H9 (cell line): Measurements from ENCODE around the gene ITPR1. TPM values are rescaled to one million over a fixed set of nuclear protein-coding genes. Genes with fewer than 3 reads are reported as not detected.

Source experiments
- DNase-seq: peaks from one replicate; pipeline ENCODE4 v3.0.0-alpha.2; 2017
- H2AFZ ChIP-seq: one replicate; pipeline ENCODE4 v1.6.1; 2013; ENCODE audit warnings: mild to moderate bottlenecking, low read length, control low read depth, moderate library complexity
- H2AK5ac ChIP-seq: 2 replicates; pipeline ENCODE4 v1.6.1; 2013; ENCODE audit warnings: low read length, control low read depth, mixed read lengths; ENCODE audit not compliant: insufficient read length
- H2BK120ac ChIP-seq: one replicate; pipeline ENCODE4 v1.6.1; 2013; ENCODE audit warnings: low read depth, mild to moderate bottlenecking, low read length, control low read depth, inconsistent platforms; ENCODE audit not compliant: poor library complexity, severe bottlenecking
- H2BK12ac ChIP-seq: 2 replicates; pipeline ENCODE4 v1.6.1; 2013; ENCODE audit warnings: low read length, control low read depth, mixed read lengths, low read depth; ENCODE audit not compliant: insufficient read length
- H2BK15ac ChIP-seq: 2 replicates; pipeline ENCODE4 v1.6.1; 2013; ENCODE audit warnings: low read depth, low read length, control low read depth
- H2BK20ac ChIP-seq: one replicate; pipeline ENCODE4 v1.6.1; 2013; ENCODE audit warnings: low read depth, mild to moderate bottlenecking, low read length, control low read depth, inconsistent platforms; ENCODE audit not compliant: poor library complexity, severe bottlenecking
- H2BK5ac ChIP-seq: 2 replicates; pipeline ENCODE4 v1.6.1; 2013; ENCODE audit warnings: low read length, control low read depth, mixed read lengths; ENCODE audit not compliant: insufficient read length
- H3K14ac ChIP-seq: 2 replicates; pipeline ENCODE4 v1.6.1; 2013; ENCODE audit warnings: low read length, control low read depth; ENCODE audit not compliant: insufficient read depth
- H3K18ac ChIP-seq: 2 replicates; pipeline ENCODE4 v1.6.1; 2013; ENCODE audit warnings: low read depth, mild to moderate bottlenecking, mixed read lengths, low read length, control low read depth; ENCODE audit not compliant: insufficient read length
- H3K23ac ChIP-seq: 2 replicates; pipeline ENCODE4 v1.6.1; 2013; ENCODE audit warnings: low read length, control low read depth, mixed read lengths, low read depth; ENCODE audit not compliant: insufficient read length
- H3K23me2 ChIP-seq: 2 replicates; pipeline ENCODE4 v1.6.1; 2013; ENCODE audit warnings: low read depth, mild to moderate bottlenecking, mixed read lengths, low read length, control low read depth; ENCODE audit not compliant: insufficient read length, poor library complexity, severe bottlenecking
- H3K27ac ChIP-seq: 2 replicates; pipeline ENCODE4 v1.5.1; 2013; ENCODE audit warnings: low read length, control low read depth, mixed read lengths, low read depth; ENCODE audit not compliant: insufficient read length
- H3K27me3 ChIP-seq: 2 replicates; pipeline ENCODE4 v1.6.1; 2013; ENCODE audit warnings: low read length, control low read depth, inconsistent platforms; ENCODE audit not compliant: insufficient read depth
- H3K4ac ChIP-seq: 2 replicates; pipeline ENCODE4 v1.6.1; 2013; ENCODE audit warnings: low read depth, mild to moderate bottlenecking, control low read depth, inconsistent platforms, low read length, moderate library complexity
- H3K4me1 ChIP-seq: 2 replicates; pipeline ENCODE4 v1.6.1; 2013; ENCODE audit warnings: low read length, control low read depth, inconsistent platforms; ENCODE audit not compliant: insufficient read depth
- H3K4me2 ChIP-seq: 2 replicates; pipeline ENCODE4 v1.6.1; 2013; ENCODE audit warnings: low read length, control low read depth, mixed read lengths; ENCODE audit not compliant: insufficient read length, insufficient read depth
- H3K56ac ChIP-seq: 2 replicates; pipeline ENCODE4 v1.6.1; 2013; ENCODE audit warnings: low read depth, mild to moderate bottlenecking, mixed read lengths, low read length, control low read depth; ENCODE audit not compliant: insufficient read length
- H3K79me1 ChIP-seq: 2 replicates; pipeline ENCODE4 v1.6.1; 2013; ENCODE audit warnings: low read depth, mild to moderate bottlenecking, moderate library complexity, low read length, control low read depth, inconsistent platforms; ENCODE audit not compliant: insufficient read depth, poor library complexity, severe bottlenecking
- H3K79me2 ChIP-seq: 2 replicates; pipeline ENCODE4 v1.6.1; 2013; ENCODE audit warnings: low read length, control low read depth, inconsistent platforms; ENCODE audit not compliant: insufficient read depth
- H3K9ac ChIP-seq: 2 replicates; pipeline ENCODE4 v1.6.1; 2013; ENCODE audit warnings: low read length, control low read depth, mixed read lengths; ENCODE audit not compliant: insufficient read length; ENCODE audit errors: extremely low read depth
- H3K9me3 ChIP-seq: one replicate; pipeline ENCODE4 v1.6.1; 2013; ENCODE audit warnings: low read depth, low read length, inconsistent platforms; ENCODE audit not compliant: control insufficient read depth
- H3T11ph ChIP-seq: one replicate; pipeline ENCODE4 v1.6.1; 2013; ENCODE audit warnings: mild to moderate bottlenecking, low read length, control low read depth, inconsistent platforms
- H4K20me1 ChIP-seq: one replicate; pipeline ENCODE4 v1.6.1; 2013; ENCODE audit not compliant: control insufficient read depth, insufficient read length, insufficient read depth
- H4K5ac ChIP-seq: 2 replicates; pipeline ENCODE4 v1.6.1; 2013; ENCODE audit warnings: low read depth, mild to moderate bottlenecking, mixed read lengths, low read length, control low read depth; ENCODE audit not compliant: insufficient read length
- H4K8ac ChIP-seq: replicated peaks from 2 replicates; pipeline ENCODE4 v1.6.1; 2013; ENCODE audit warnings: low read length, control low read depth, mixed read lengths, low read depth; ENCODE audit not compliant: insufficient read length
- H4K91ac ChIP-seq: 2 replicates; pipeline ENCODE4 v1.6.1; 2013; ENCODE audit warnings: low read depth, mild to moderate bottlenecking, moderate library complexity, mixed read lengths, low read length, control low read depth; ENCODE audit not compliant: insufficient read length
- H3K27ac Mint-ChIP-seq, 3 experiments: 2 replicates in 2 of 3; 3 replicates in 1 of 3; pipeline ENCODE4 v1.8.0; 2020 to 2021; ENCODE audit warnings: mixed read lengths in 3 of 3, mild to moderate bottlenecking in 1 of 3, moderate library complexity in 1 of 3
- H3K27me3 Mint-ChIP-seq: 2 replicates; pipeline ENCODE4 v1.8.0; 2021; ENCODE audit warnings: low read depth, mild to moderate bottlenecking, moderate library complexity, mixed read lengths
- H3K36me3 Mint-ChIP-seq, 3 experiments: 2 replicates in 2 of 3; 3 replicates in 1 of 3; pipeline ENCODE4 v1.8.0; 2020 to 2021; ENCODE audit warnings: low read depth in 3 of 3, mixed read lengths in 3 of 3; ENCODE audit not compliant: insufficient read depth in 1 of 3
- H3K4me1 Mint-ChIP-seq, 2 experiments: 2 replicates each; pipeline ENCODE4 v1.8.0; 2020; ENCODE audit warnings: mixed read lengths in 2 of 2
- H3K4me3 Mint-ChIP-seq, 2 experiments: 2 replicates in 1 of 2; 3 replicates in 1 of 2; pipeline ENCODE4 v1.8.0; 2020 to 2021; ENCODE audit warnings: mild to moderate bottlenecking in 2 of 2, mixed read lengths in 2 of 2, moderate library complexity in 1 of 2
- H3K9me3 Mint-ChIP-seq, 2 experiments: 2 replicates in 1 of 2; 3 replicates in 1 of 2; pipeline ENCODE4 v1.8.0; 2020; ENCODE audit warnings: mild to moderate bottlenecking in 2 of 2, mixed read lengths in 2 of 2, moderate library complexity in 1 of 2
- CTCF ChIP-seq: fragments of 200-600 bp; sonication (generic); conservative IDR thresholded peaks from 3 replicates; pipeline ENCODE4 v1.8.0; 2021; ENCODE audit warnings: antibody characterized with exemption, mild to moderate bottlenecking
- WGBS: extraction: QIAGEN DNeasy Blood & Tissue Kit; methylation state at CpG from one replicate; pipeline ENCODE4 v1.1.7; 2013; ENCODE audit warnings: missing lambda C conversion rate, low lambda C conversion rate, mixed read lengths; ENCODE audit not compliant: insufficient read length; ENCODE audit errors: extremely low coverage; 5-methylcytosine and 5-hydroxymethylcytosine counted together
- total RNA-seq: library from RNA; stranded (reverse); gene quantifications from 2 replicates; pipeline ENCODE4 v1.2.1, GENCODE V29; 2021

Gene ITPR1
- total RNA-seq, 1 experiment from 2014 or later: 4.2 TPM

GRCh38 chr3:4696266-4696665 lies 203.1 kb downstream of the ITPR1 start:
- H3K79me1 ChIP-seq: no peaks in the 10 kb centered on the region
- no peak overlapping the region for H4K8ac ChIP-seq
- DNase-seq: no peak
- no peak overlapping the region for H3K4me2 ChIP-seq
- no CpG with 5 or more reads among the region's 4 CpGs for WGBS
- H3K4me1 Mint-ChIP-seq: peaks cover 15% of the 10 kb centered on the region in 2 experiments
- H3K27ac Mint-ChIP-seq: no peak overlapping the region
- H3K18ac ChIP-seq: no peak overlapping the region
- no peaks in the 10 kb centered on the region for H3K27me3 ChIP-seq
- H2BK20ac ChIP-seq: no peak overlapping the region
- H4K5ac ChIP-seq: no peak overlapping the region
- H4K20me1 ChIP-seq: no peaks in the 10 kb centered on the region
- no peak overlapping the region for H3K4ac ChIP-seq
- no peaks in the 10 kb centered on the region; the same call in 1 of the 2 replicates for H3K4me1 ChIP-seq
- no peak overlapping the region for H4K91ac ChIP-seq
- H3K14ac ChIP-seq: no peak overlapping the region
- H3T11ph ChIP-seq: no peak overlapping the region
- no peak overlapping the region for H3K4me3 Mint-ChIP-seq
- H2BK5ac ChIP-seq: no peak overlapping the region
- H2BK120ac ChIP-seq: no peak overlapping the region
- H2BK15ac ChIP-seq: no peak overlapping the region
- H3K56ac ChIP-seq: no peak overlapping the region
- H2AK5ac ChIP-seq: no peak overlapping the region
- H3K36me3 Mint-ChIP-seq: peaks cover 0 to 5% (median 0%) of the 10 kb centered on the region in 3 experiments; a peak in 2 of 7 replicates
- H2BK12ac ChIP-seq: no peak overlapping the region
- no peaks in the 10 kb centered on the region for H3K9me3 ChIP-seq
- no peak overlapping the region for H3K23ac ChIP-seq
- H3K27me3 Mint-ChIP-seq: no peaks in the 10 kb centered on the region; the same call in 1 of the 2 replicates
- H3K23me2 ChIP-seq: no peaks in the 10 kb centered on the region
- H3K9ac ChIP-seq: no peak overlapping the region
- no peaks in the 10 kb centered on the region for H3K79me2 ChIP-seq
- no peak for TF ChIP-seq CTCF
- H2AFZ ChIP-seq: no peak overlapping the region
- no peak overlapping the region for H3K27ac ChIP-seq
- no peaks in the 10 kb centered on the region for H3K9me3 Mint-ChIP-seq
